Measurements from ENCODE around the gene ADIPOR2.
A peak's percentile ranks its signal among the peaks of the same experiment; 100 is the strongest.

ADIPOR2 gene, protein sequence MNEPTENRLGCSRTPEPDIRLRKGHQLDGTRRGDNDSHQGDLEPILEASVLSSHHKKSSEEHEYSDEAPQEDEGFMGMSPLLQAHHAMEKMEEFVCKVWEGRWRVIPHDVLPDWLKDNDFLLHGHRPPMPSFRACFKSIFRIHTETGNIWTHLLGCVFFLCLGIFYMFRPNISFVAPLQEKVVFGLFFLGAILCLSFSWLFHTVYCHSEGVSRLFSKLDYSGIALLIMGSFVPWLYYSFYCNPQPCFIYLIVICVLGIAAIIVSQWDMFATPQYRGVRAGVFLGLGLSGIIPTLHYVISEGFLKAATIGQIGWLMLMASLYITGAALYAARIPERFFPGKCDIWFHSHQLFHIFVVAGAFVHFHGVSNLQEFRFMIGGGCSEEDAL

GRCh38 chr12:1690578-1691122 is at the start of gene ADIPOR2:
Gene ADIPOR2, plus strand, starts transcription at chr12:1691070. Its CDS starts 63,274 bp downstream, at chr12:1754344.
- DNase-seq = peak; percentile 99

DNA sequence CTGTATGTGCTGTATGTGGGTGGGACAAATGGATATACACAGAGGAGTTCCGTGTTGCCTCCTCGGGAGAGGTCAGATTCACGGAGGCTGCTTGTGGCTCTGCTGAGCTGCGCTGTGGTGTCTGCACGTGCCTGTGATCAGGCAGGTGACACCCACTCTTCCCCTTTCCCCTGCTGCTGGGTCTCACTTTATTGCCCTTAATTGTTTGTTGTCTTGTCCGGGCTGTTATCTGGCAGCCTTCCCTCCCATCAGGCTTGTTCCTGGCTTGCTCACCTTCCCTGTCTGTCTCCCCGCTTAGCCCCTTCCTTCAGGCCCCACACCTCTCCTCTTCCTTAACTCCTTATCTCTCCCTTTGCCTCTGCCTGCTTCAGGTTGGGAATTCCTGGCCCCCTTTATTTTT is 48.4 kb upstream of the ADIPOR2 start:
- peak; percentile 73 for DNase-seq

DNA sequence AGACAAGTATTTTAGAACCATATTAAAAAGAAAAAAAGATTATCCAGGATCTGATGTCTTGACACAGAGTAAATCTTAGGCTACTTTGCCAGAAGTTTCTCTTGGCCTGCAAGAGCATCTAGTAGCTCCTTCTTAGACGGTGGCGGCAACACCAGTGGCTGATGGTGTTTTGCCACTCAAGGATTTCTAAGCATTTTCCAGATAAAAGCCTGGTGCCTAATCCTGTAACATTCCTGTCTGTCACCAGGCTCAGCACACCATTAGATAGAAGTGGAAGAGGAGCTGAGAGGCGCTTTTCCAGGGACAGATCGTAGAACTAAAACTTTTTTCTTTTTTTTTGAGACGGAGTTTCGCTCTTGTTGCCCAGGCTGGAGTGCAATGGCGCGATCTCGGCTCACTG is 47.8 kb upstream of the ADIPOR2 start:
- DNase-seq = no peak

DNA sequence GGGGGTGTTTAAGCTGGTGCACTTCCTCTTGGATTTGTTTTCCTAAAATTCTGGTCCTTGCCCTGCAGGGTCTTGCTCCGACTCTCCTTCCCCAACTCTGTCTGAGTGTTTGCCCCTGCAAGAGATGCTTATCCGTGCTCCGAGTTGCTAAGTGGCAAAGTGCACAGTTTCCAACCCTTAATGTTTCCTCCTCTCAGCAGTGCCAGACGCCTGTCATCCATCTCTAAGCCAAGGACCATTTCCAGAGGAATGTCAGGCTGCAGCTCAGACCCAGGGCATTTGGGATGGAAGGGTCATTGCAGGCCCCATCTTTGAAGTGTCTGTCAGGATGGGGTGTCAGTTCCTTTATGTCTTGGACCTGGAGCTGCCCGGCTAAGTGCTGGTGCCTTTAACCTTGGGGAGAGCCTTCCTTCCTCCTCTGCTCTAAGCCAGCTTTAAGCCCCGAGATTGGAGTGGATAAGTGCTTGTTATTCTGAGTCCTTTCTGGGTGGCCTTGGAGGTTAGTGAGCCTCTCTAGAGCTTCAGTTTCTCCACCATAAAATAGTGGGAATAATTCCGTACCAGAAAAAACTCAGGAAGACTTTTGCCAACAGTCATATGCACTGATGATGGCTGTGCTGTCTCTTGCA is 46.9 kb upstream of the ADIPOR2 start:
- peak; percentile 80 for DNase-seq

GRCh38 chr12:1644534-1645438 is 46.1 kb upstream of the ADIPOR2 start:
- DNase-seq = no peak

DNA sequence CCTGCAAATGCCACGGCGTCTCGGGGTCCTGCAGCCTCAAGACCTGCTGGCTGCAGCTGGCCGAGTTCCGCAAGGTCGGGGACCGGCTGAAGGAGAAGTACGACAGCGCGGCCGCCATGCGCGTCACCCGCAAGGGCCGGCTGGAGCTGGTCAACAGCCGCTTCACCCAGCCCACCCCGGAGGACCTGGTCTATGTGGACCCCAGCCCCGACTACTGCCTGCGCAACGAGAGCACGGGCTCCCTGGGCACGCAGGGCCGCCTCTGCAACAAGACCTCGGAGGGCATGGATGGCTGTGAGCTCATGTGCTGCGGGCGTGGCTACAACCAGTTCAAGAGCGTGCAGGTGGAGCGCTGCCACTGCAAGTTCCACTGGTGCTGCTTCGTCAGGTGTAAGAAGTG is 45.1 kb upstream of the ADIPOR2 start:
- no peak for DNase-seq

DNA sequence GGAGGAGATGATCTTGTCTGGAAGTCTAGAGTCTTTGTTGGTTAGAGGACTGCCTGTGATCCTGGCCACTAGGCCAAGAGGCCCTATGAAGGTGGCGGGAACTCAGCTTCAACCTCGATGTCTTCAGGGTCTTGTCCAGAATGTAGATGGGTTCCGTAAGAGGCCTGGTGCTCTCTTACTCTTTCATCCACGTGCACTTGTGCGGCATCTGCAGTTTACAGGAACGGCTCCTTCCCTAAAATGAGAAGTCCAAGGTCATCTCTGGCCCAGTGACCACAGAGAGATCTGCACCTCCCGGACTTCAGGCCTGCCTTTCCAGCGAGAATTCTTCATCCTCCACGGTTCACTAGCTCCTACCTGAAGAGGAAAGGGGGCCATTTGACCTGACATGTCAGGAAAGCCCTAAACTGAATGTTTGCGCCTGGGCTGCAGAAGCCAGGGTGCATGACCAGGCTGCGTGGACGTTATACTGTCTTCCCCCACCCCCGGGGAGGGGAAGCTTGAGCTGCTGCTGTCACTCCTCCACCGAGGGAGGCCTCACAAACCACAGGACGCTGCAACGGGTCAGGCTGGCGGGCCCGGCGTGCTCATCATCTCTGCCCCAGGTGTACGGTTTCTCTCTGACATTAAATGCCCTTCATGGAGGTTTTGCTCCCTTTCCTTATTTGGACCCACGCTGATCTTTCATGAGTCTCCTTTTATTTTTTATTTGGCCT is 44.1 kb upstream of the ADIPOR2 start:
- DNase-seq = no peak

DNA sequence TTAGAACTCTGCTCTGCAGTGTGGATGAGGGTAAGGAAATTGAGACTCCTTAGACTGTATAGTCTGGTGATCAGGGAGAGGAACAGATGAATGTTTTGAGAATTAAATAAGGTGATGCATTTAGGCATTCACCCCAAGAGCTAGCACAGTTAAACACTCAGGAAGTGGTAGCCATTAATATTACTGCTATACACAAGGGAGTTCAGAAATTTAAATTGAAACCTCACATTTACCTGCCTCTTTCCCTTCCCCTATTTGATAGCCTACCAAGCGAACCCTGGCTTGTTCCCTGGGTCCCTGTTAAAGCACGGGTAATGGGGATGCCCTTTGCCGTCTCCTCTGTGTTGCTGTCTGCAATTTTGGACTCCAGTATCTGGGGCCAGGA is 43.6 kb upstream of the ADIPOR2 start:
- peak; percentile 45 for DNase-seq

- no peak for DNase-seq
Observed at GRCh38 chr12:1650260-1650977, 40.5 kb upstream of the ADIPOR2 start.

GRCh38 chr12:1650978-1651361 is 39.9 kb upstream of the ADIPOR2 start:
- DNase-seq = no peak

DNA sequence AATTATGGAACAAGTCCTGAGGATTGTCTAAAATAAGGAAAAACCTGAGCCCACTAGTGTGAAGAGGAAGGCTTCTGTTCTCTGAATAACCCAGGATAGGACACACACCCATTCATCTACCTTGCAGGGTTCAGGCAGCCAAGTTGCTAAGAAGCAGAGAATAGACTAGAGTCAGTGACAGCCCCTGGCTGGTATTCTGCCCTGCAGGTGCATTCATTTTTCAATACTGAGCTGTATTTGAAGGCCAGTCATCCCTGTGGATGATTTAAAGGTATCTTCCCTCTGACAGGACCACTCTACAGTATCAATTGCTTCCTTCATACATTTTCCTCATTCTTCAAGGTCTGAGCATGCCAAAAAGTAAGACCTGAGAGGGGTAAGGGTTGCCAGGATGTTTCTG is 38.9 kb upstream of the ADIPOR2 start:
- DNase-seq = no peak

DNA sequence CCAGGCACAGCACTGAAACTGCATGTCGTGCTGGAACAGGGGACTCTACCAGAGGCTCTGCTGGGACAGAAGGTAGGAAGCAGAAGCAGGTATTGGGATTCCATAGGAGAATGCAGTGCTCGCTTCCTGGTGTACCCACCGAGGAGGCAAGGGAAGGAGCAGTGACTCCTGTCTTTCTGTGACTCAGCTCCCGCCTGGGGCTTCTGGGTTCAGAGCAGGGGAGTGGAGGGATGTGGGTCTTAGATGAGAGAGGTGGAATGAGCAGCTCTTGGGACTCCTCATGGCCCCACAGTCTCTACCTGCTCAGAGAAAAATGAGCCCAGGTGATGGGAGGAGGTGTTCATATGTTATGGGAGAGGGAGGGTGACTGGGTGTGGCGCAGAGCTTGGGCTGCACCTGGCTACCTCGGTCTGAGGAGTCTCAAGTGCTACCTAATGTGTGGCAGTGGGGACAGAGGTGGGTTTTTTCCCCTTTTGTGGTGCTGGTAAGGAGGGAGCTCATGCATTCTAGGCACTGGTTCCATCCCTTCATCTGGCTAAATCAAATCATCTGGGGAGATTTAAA is 35.6 kb upstream of the ADIPOR2 start:
- peak; percentile 80 for DNase-seq

DNA sequence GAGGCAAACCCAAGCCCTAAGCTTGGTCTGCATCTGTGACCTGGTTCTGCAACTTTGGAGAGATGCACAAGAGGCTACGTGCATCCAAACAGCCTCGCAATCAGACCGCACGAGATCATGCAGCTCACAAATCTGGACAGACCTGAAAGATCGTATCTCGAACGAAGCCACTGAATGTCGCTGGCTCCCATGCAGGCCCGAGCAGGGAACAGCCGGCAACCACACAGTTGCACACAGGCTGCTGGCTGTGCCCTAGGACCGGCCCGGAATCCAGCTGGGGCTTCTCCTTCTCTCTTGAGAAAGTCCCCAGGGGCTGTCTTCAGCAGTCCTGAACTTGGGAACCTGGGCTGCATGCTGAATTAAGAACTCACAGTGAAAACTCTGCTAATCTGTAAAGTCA is 34.0 kb upstream of the ADIPOR2 start:
- no peak for DNase-seq

GRCh38 chr12:1657688-1658087 is 33.2 kb upstream of the ADIPOR2 start:
- DNase-seq = no peak

DNA sequence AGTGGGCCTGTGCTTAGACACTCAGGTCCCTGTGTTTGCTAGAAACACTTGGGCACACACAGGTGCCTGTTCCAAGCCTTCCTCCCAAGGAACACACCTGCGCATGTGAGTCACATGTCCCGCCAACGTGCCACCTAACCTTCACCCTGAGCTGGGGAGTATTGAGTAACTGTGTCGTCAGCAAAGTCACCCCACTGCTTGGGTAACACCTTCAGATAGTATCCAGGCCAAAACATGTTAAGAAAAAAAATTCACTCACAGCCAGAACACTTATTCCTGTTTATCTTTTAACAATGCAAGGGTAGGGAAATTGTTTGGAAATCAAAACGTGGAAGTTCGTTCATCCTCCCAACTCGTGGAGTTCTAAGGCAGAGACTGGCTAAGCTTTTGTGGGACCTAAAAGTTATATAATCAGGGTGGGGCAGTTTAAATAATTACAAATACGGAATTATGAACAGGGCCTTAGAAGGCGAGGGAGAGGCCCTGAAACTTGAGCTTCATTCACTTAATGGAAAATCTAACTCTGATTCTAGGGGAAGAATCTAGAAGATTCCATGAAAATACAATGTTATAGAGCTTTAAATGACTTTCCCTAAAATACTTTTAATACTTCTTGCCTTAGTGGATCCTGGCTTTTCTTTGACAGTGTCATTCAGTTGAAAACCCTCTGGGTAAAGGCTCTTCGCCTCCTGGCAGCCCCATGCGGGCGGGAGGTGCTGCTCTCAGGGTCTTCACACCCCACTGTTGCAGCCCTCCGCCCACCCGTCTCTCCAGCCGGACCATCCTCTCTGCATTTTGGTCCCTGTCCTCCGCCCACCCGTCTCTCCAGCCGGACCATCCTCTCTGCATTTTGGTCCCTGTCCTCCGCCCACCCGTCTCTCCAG is 30.3 kb upstream of the ADIPOR2 start:
- no peak for DNase-seq

DNA sequence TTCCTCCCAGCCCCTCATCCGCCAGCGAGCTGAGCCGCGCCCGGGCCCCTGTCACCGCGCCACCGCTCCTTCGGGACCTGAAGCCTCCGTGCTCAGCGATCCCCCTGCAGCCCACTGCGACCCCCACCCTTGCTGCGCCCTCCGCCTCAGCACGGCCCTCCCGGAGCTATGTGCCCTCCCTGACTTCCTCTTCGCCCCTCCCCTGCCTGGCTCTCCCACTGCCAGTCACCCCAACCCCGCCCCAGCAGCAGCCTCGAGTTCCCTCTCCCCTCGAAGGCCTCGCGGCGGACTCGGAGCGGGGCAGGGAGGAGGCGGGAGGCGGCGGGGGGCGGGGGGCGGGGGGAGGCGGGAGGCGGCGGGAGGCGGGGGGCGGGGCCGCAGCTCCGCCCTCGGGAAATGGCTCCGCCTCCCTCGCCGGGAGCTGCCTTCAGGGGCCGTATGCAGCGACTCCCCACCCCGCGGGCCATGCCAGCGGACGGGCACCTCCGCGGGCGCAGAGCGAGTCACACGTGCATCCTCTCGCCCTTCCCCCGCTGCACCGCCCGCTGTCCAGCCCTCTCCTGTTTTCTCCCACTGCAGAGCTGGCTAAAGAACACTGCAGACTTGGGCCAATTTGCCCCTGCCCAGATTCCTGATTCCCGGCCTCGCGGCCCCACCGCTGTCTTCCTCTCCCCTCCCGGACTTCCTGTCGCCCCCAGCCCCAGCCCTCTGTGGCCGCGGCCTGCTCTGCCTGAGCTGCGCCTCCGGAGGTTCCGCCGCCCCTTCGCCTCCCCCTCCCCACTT is 29.1 kb upstream of the ADIPOR2 start:
- peak; percentile 95 for DNase-seq

DNA sequence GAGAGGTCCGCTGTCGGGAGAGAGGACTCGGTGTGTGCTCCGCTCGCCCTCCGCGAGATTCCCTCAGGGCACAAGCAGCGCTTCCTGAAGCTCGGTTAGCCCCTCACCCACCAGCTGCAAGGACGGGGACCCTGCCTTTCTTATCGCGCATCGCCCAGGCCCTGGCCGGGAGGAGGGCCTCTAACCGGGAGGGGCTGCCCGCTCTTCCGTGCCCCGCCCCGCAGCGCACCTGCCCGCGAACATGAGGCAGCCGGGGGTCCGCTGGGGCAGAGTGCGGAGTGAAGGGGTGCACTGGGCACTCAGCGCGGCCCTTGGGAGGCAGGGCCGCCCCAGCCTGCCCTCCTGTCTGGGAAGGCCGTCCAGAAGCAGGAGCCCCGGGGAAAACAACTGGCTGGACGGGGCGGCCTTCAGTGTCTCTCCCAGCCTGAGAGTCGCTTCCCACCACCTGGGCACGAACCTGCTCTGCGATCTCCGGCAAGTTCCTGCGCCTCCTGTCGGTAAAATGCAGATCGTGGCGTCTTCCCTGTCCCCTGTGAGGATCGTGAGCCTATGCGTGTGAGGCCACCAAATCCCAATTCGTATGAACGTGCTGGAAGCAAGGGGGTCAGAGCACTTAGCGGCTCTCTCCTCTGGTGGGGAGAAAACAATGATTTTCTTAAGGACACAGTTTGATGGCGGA is 28.0 kb upstream of the ADIPOR2 start:
- DNase-seq = peak; percentile 95

- DNase-seq = no peak
Observed at GRCh38 chr12:1663440-1664132, 27.3 kb upstream of the ADIPOR2 start.

Data from islet precursor cell (in vitro differentiated cells).